HL-60 (cell line): Measurements from ENCODE around the gene RHOB.
A peak's percentile ranks its signal among the peaks of the same experiment; 100 is the strongest.

Source experiments
- DNase-seq, 2 experiments: peaks; one replicate each; pipeline ENCODE4 v3.0.0-alpha.2; 2010 to 2020; ENCODE audit warnings: low read depth in 1 of 2, low spot score in 1 of 2
- H3K27ac ChIP-seq: fragments of 250-450 bp; sonication (Bioruptor Pico); replicated peaks from 2 replicates; pipeline ENCODE4 v1.5.1; 2020; ENCODE audit warnings: mild to moderate bottlenecking, moderate library complexity
- H3K27me3 ChIP-seq: fragments of 250-450 bp; sonication (Bioruptor Pico); 2 replicates; pipeline ENCODE4 v1.5.1; 2021; ENCODE audit warnings: mild to moderate bottlenecking, moderate library complexity; ENCODE audit not compliant: insufficient read depth, poor library complexity, severe bottlenecking
- H3K4me3 ChIP-seq: replicated peaks from 2 replicates; pipeline ENCODE4 v1.5.1; 2011; ENCODE audit warnings: mild to moderate bottlenecking, control low read depth, low read length; ENCODE audit not compliant: insufficient read depth
- CTCF ChIP-seq: IDR thresholded peaks from one replicate; pipeline ENCODE4 v1.5.1; 2011; ENCODE audit warnings: low read length, control low read depth, inconsistent platforms; ENCODE audit not compliant: insufficient read depth
- GABPA ChIP-seq: IDR thresholded peaks from 2 replicates; pipeline ENCODE4 v1.6.1; 2012; ENCODE audit warnings: low read depth
- POLR2AphosphoS5 ChIP-seq: IDR thresholded peaks from 2 replicates; pipeline ENCODE4 v1.6.1; 2012; ENCODE audit warnings: low read depth
- REST ChIP-seq: IDR thresholded peaks from 2 replicates; pipeline ENCODE4 v1.6.1; 2012; ENCODE audit warnings: low read depth; ENCODE audit not compliant: insufficient replicate concordance
- SPI1 ChIP-seq: IDR thresholded peaks from 2 replicates; pipeline ENCODE4 v1.6.1; 2012; ENCODE audit warnings: low read depth, mild to moderate bottlenecking, borderline replicate concordance

The RHOB gene

GRCh38 chr2:20439503-20439902, 7.4 kb upstream of the RHOB start:
- H3K27ac ChIP-seq = peak overlapping the region; percentile 20; the same call in 1 of the 2 replicates
- H3K27me3 ChIP-seq = no peaks in the 10 kb centered on the region
- DNase-seq = peak; percentile 85 to 93
- TF ChIP-seq REST (no peak), POLR2AphosphoS5 (no peak), SPI1 (peak; percentile 26; the same call in 1 of the 2 replicates), CTCF (no peak), GABPA (peak; percentile 49; the same call in 1 of the 2 replicates)
- no peak overlapping the region for H3K4me3 ChIP-seq

- no peak overlapping the region for H3K27ac ChIP-seq
- H3K27me3 ChIP-seq = no peaks in the 10 kb centered on the region
- no peak overlapping the region for H3K4me3 ChIP-seq
- no peak for DNase-seq
- TF ChIP-seq CTCF = no peak
- TF ChIP-seq GABPA = no peak
These were observed 6.8 kb upstream of the RHOB start for GRCh38 chr2:20440001-20440560.

GRCh38 chr2:20443276-20443920, 3.5 kb upstream of the RHOB start:
- H3K27ac ChIP-seq = no peak overlapping the region
- TF ChIP-seq SPI1 (no peak), REST (no peak), GABPA (no peak), CTCF (no peak), POLR2AphosphoS5 (no peak)
- no peak for DNase-seq
- H3K4me3 ChIP-seq = no peak overlapping the region
- H3K27me3 ChIP-seq = peaks cover 13% of the 10 kb centered on the region
